GM19452 (cell line): ENCODE data around the gene PEMT.
"Not testable (repeated sequence)": the region's sequence is repeated elsewhere in the genome, so short reads cannot be mapped to it uniquely, and the experiment has no call there.

Experiments
- ATAC-seq: cut with Tn5 transposase; IDR thresholded peaks from one replicate; pipeline ENCODE4 v1.9.1; 2021; ENCODE audit not compliant: unreplicated experiment

PEMT gene

DNA sequence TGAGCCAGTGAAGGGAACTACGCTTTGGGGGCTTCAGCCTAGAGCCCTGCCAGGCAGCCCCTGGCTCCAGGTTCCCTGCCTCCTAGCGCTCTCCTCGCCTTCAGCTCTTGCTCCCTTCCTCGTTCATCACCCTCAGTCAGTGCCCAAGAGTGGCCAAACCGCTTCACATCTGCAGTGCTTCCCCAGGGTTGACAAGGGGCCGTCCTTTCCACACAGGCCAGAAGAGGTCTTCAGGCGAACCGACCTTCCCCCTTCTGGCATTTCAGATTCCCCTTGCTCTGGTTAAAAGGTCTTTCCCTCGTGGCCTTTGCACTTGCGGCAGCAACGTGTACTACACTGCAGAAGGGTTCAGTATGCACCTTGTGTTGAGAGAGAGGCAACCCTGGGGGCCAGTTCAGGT lies 99.4 kb downstream of the PEMT start:
- no peak for ATAC-seq

DNA sequence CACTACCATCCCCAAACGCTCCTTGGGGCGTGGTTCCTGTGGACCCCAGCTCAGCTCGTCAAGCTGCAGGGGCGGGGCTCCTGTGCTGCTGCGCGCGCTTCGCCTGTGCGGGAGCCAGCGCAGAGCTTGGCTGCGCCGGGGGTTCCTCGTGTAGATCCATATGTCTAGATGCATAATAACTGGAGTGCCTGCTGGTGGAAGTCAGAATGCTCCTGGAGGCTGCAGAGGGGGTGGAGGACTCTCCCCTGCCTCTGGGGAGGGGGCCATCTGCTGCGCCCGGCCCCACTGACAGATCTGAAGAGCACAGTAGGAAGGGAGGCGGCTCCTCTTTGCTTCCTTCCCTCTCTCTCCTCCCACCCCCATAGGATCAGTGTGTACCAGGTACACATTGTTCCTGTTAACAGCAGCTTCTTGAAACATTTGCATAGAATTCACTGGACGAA lies 99.9 kb downstream of the PEMT start:
- ATAC-seq = no peak

DNA sequence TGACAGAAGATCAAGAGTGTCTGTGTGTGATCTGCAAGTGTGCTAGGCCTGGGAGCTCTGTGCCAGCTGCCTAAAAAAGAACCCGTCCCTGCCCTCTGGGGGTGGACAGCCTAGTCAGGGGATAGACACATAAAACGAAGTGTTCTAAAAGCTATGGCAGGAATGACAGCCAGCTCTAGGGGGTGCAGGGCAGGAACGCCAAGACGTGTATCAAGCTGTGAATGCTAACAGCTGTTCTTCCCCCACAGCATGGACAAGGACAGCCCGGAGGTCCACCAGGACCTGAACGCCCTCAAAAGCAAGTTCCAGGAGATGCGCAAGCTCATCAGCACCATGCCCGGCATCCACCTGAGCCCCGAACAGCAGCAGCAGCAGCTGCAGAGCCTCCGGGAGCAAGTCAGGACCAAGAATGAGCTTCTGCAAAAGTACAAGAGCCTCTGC lies 100.5 kb downstream of the PEMT start:
- no peak for ATAC-seq

DNA sequence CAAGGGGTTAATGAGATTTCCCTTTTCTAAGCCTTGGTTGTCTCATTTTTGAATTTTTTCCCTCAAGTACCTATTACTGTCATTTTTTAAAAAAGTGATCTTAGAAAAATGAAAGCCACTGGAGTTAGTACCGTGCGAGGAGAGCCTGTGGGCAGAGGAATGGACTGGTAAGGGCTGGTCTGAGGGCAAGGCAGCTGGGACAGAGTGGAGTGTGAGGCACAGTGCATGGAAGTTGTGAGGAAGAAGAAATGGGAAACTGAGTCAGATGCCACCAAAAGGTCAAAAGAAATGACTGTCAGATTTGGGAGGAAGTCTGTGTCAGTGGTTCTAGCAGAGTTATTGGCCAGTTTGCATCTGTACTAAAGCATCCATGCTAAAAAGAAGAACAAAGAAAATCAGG lies 103.5 kb downstream of the PEMT start:
- no peak for ATAC-seq

DNA sequence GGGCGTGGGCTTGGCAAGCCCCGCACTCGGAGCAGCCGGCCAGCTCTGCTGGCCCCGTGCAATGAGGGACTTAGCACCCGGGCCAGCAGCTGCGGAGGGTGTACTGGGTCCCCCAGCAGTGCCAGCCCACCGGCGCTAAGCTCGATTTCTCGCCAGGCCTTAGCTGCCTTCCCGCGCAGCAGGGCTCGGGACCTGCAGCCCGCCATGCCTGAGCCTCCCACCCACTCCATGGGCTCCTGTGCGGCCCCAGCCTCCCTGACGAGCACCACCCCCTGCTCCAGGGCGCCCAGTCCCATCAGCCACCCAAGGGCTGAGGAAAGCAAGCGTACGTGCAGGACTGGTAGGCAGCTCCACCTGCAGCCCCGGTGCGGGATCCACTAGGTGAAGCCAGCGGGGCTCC lies 105.1 kb downstream of the PEMT start:
- not testable (repeated sequence) for ATAC-seq

DNA sequence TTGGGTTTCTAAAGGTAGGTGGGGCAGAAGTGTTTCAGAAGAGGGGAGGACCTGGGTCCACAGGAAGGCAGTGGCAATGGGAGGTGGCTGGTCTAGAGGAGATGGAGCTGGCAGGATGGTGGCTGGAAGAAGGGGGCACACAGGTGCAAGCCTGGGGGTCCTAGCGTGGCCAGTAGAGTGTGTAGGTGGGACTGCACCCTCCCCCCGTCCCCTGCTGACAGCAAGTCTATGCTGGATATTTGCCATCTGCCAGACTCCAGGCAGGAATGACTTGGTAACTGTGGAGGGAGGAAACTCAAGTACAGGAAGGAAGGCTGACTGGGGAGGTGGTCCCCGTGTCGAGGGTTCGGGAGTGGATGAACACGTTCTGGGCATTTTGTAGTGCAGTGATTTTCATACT lies 106.1 kb downstream of the PEMT start:
- ATAC-seq = no peak

DNA sequence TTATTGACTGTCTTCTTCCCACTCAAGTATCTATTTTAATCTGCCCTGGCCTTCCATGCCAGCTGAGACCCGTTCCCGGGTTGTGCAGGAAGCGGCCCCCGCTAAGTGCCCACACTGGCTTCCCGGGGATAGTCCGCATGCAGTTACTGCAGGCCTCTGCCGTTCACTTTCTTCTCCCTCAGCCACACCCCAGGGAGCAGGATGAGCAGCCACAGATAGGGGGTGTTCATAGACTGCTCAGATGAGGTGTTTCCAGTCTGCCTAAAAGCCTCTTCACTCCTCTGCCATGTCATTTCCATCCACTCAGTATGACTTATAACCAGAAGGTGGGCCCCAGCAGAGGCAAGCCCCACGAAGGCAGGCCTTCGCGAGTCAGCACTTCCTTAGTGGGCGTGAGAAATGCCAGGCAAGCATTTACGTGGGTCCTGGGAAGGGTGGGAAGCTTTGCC lies 107.0 kb downstream of the PEMT start:
- no peak for ATAC-seq

DNA sequence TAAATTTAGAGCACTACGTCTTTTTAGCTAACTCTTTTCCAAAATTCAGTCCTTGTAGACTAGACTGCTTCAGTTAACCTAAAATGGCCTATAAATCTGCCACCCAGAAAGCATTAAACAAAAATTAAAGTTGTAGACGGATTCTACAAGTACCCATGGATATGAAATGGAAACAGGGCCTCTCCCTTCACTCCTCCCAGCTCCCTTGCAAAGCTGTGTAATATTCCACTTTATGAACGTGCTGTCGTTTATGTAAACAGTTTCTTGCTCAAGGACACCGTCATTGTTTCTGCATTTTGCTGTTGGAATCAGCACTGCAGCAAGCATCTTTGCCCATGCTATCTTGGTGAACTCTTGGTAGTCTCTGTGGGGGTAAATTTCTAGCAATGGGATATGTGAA lies 109.6 kb downstream of the PEMT start:
- no peak for ATAC-seq

DNA sequence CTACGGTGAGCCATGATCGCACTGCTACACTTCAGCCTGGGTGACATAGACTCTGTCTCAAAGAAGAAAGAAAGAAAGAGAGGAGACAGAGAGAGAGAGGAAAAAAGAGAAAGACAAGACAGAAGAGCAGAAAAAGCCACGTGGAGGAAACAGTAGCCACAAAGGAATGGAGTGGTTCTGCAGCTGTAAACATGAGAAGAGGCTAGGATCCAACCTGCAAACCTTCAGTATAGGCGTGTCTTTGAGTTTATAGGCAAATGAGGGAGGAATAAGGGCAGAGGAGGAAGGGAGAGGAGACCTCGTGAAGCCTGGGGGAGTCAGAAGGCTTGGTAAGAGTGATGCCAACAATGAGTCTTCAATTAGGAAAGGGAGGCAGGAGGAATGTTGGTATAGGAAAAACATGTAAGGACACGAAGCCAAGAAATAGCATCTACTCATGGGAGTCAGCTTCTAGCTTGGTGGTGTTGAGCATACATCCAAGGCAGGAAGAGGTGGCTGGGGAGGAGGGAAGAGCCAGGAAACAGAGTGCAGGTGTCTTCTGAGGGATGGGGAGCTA lies 110.8 kb downstream of the PEMT start:
- no peak for ATAC-seq

DNA sequence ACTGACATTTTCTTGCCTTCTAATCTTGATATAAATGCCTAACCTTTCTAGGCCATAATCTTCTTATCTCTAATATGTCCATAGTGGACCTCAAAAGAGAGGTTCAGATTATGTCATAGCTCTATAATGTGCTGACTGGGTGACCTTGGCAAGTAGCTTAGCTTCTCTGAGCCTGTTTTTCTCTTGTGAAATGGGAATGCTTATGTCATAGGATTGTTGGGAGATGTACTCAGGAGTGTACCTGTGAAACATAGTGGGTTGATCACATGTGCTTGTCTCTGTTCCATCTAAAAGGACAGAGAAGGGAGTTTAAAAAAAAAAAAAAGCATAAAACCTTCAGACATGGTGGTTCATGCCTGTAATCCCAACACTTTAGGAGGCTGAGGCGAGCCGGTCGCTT lies 112.3 kb downstream of the PEMT start:
- ATAC-seq = no peak

DNA sequence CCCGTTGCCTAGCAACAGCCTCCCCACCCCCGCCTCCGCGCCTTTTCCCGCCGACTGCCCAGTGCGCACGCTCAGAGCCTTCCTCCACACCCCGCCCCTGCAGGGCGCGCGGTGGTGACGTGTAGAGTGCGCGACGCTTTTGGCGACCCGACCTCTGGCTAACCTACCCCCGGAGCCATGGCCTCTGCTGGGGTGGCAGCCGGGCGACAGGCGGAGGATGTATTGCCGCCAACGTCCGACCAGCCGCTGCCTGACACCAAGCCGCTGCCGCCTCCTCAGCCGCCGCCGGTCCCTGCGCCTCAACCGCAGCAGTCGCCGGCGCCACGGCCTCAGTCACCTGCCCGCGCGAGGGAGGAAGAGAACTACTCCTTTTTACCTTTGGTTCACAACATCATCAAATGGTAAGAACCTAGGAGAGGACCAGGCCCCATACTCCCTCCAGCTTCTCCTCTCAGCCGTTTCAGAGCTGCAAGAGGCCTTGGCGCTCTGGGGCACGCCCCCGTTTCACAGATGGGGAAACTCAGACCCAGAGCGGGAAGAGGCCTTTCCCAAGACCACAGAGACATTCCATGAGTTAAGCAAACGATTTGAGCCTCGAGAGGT lies 114.5 kb downstream of the PEMT start, which contains the start of gene MED9:
Gene MED9, plus strand, starts transcription at position 136 of the 603 bp plus-strand sequence. Its CDS starts 42 bp downstream, at position 178.
- ATAC-seq = peak; percentile 71

DNA sequence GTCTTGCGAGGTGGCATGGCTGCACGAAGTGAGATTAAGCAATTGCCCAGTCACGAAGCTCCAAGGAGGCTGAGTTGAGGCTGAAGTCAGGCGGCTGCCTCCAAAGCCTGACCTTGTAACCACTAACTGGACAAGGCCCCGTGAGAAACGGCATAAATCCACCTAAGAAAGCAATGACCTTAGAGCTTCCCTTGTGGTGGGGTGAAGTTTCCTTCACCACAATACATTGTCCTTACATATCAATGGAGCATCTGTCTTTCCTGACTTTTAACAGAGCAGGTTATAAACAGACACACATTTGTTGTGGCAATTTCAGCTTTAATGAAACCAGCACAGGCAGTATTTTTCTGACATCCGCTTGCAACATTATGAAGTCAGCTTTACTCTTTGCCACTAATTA lies 117.2 kb downstream of the PEMT start:
- no peak for ATAC-seq

DNA sequence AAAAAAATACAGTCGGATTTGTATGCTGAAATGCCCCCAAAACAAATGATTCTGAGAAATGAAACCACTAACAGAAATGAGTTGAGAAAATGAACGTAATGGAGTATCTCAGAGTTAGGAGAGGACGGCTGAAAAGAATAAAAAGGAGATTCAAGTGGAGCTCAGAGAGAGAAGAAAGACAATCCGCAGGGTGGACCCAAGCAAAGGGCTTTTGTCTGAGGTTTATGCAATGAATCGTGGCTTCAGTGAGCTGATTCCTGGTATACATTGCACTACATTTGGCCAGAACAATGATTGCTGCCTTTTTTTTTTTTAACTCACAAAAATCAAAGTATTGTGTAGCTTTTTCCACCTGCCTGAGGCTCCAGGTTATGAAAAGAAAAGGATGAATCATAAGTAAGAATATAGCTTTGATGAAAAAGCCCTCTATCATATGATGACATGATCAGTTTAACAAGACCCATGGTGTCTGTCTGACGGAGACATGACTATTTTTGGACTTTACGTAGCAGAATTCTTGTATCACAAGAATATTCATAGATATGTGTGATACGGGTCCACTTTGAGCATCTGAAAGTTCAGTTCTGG lies 119.1 kb downstream of the PEMT start:
- no peak for ATAC-seq

DNA sequence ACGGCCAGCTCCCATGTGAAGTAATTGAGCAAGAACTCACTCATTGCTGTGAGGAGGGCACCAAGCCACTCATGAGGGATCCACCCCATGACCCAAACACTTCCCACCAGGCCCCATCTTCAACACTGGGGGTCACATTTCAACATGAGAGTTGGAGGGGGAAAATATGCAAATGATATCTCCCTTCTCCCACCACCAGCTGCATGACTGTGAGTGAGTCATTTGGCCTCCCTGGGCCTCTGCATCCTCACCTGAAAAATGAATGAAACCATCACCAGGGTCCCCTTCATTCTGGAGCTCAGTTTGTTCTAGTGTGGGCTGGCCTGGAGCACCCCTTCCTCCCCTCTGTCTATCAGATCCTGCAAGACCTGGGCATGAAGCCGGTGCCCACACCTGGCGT lies 121.5 kb downstream of the PEMT start:
- no peak for ATAC-seq

DNA sequence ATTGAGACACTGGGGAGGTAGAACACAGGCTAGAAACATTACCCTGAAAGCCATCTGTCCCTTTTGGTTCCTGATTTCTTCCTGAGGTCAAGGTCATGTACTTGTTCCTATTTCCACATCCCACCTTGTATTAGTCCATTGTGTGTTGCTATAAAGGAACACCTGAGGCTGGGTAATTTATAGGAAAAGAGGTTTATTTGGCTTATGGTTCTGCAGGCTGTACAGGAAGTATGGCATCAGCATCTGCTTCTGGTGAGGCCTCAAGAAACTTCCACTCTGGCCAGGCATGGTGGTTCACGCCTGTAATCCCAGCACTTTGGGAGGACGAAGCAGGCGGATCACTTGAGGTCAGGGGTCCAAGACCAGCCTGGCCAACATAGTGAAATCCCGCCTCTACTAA lies 122.2 kb downstream of the PEMT start:
- no peak for ATAC-seq

DNA sequence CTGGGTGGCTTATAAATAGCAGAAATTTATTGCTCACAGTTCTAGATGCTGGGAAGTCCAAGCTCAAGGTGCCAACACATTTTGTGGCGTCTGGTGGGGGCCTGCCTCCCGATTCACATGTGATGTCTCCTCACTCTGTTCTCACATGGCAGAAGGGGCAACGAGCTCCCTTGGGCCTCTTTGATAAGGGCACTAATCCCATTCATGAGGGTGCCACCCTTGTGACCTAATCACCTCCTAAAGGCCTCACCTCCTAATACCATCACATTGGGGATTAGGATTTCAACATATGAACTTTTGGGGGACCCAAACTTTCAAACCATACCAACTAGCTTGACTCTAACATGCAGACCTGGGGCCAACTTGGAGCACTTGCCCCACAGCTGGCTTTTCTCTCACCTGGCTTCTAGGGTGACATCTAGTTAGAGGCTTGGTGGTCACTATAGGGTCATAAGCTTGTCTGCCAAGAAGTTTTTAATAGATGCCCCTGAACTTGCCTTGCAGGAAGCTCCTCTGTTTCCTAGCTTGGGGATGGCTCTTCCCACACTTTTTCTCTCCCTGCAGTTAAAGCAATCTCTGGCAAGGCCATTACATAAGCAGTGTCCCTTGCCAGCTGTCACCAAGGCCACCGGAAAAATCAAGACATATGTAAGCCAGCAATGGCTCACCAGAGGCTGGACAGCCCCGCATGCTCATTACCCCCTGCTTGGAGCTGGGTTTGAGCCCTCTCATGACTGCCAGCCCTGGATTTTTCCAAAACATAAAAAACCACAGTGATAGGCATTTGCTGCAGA lies 123.1 kb downstream of the PEMT start:
- no peak for ATAC-seq

DNA sequence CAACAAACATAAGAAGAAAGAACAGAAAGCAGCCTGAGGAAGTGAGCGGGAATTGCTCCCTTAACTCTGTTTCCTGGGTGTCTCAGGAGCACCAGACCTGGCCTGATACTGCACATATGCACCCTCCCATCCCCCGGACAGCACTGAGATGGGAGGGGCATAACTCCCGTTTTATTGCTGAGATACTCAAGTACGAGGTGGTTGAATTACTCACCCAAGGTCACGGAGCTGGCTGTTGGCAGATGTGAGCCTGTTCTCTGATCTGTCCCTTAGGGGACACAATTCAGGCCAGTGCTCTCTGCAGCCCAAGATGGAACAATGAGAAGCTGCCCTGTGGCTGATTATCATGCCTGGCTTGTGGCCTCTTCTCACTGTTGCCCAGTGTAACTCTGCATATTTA lies 123.8 kb downstream of the PEMT start:
- no peak for ATAC-seq

DNA sequence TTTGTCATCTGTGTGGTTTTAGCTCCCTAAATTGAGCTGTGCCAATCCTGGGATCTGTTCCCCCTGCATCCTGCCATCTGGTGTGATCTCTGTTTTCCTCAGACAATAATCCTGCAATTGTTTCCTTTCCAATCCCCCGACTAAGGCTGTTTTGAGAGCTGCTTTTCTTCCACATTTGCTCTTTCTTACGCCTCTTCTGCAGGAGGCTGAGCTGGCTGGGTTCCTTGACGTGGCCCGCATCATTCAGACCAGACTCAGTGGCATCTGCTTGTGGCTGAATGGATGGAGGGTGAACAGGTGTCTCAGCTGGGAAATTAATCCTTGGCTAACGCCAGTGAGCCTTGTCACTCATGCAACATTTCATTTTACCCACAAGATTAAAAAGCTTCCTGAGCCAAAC lies 124.5 kb downstream of the PEMT start:
- no peak for ATAC-seq

DNA sequence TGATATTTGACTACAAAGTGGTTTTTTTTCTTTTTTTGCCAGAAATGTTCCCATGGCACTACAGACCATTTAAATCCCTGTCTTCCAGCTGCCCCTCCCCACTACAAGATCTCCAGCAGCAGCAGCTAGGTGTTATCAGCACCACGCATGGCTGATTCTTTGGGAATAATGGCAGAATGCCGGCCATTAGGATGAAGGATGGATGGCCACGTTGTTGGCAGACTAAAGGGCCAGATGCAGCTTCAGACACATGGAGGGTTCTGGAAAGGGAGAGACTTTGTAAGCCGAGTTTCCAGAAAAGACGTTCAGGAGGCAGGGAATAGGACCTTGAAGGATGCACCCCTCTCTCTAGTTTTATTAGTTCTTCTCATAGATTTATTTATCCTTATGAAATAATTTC lies 125.0 kb downstream of the PEMT start:
- ATAC-seq = no peak

DNA sequence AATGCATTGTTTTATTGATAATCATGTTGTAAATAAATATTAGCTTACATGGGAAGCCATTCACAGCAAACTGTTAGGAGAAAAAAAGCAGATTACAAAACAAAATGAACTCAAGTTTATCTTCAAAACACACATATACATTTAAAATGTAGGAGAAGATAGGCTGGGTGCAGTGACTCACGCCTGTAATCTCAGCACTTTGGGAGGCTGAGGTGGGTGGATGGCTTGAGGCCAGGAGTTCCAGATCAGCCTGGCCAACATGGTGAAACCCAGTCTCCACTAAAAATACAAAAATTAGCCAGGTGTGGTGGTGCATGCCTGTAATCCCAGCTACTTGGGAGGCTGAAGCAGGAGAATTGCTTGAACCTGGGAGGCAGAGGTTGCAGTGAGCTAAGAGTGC lies 125.6 kb downstream of the PEMT start:
- not testable (repeated sequence) for ATAC-seq

DNA sequence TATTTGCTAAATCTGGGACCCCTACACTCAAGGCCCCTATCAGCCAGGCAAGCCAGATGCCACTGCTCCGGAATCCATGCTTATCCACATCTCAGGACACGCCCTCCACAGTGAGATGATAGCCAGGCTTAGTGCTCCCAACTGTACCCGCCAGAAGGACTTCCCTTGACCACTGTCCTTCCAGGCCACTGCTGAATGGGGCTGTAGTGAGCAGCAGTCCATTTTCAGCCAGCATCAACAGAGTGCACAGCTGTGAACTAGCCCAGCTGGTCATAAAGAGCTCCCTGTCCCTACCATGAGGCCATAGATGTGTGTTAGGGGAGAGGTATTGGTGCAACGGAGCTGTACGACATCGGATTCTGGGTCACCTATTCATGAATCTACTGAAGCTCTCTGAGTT lies 127.7 kb downstream of the PEMT start:
- ATAC-seq = no peak
